Medulla oblongata (tissue), 1 donor: ENCODE measurements around the gene DST.

Experiments
- DNase-seq: peaks from one replicate; pipeline ENCODE4 v3.0.0-alpha.2; 2015; ENCODE audit errors: extremely low spot score

Gene DST

GRCh38 chr6:56435754-56436153 is 206.9 kb downstream of the DST start:
- no peak for DNase-seq

GRCh38 chr6:56435326-56435725 is 207.4 kb downstream of the DST start:
- no peak for DNase-seq

GRCh38 chr6:56434606-56435005 is 208.1 kb downstream of the DST start:
- no peak for DNase-seq

GRCh38 chr6:56433119-56433518 is 209.6 kb downstream of the DST start:
- no peak for DNase-seq

GRCh38 chr6:56432194-56432593 is 210.5 kb downstream of the DST start:
- DNase-seq = no peak

- no peak for DNase-seq
These were observed 211.8 kb downstream of the DST start for GRCh38 chr6:56430629-56431600.

GRCh38 chr6:56424542-56425083 is 218.1 kb downstream of the DST start:
- DNase-seq = no peak

- no peak for DNase-seq
These were observed 218.6 kb downstream of the DST start for GRCh38 chr6:56424064-56424463.

- no peak for DNase-seq
These were observed 222.4 kb downstream of the DST start for GRCh38 chr6:56420296-56420695.

- no peak for DNase-seq
These were observed 223.5 kb downstream of the DST start for GRCh38 chr6:56419191-56419590.

- DNase-seq = no peak
These were observed 224.9 kb downstream of the DST start for GRCh38 chr6:56417823-56418222.

- no peak for DNase-seq
These were observed 226.4 kb downstream of the DST start for GRCh38 chr6:56416247-56416646.

- DNase-seq = no peak
These were observed 233.7 kb downstream of the DST start for GRCh38 chr6:56408976-56409375.
